ENCODE measurements around the gene NAPSA.

GRCh38 chr19:50361290-50362029, 4.0 kb downstream of the NAPSA start:
- TF ChIP-seq CTCF (IDR thresholded peaks at IDR 0.05) (no peak), POLR2A (IDR thresholded peaks at IDR 0.05) (no peak)
